GM23338 (cell line): ENCODE data around the gene CDC26. TPM values are rescaled to one million over a fixed set of nuclear protein-coding genes. Genes with fewer than 3 reads are reported as not detected.

Source experiments
- ATAC-seq: fragments of 200-7000 bp; cut with Tn5 transposase; 3 replicates; pipeline ENCODE4 v1.9.1; 2020
- DNase-seq: peaks from one replicate; pipeline ENCODE4 v3.0.0-alpha.2; 2015; ENCODE audit warnings: low spot score
- H2AFZ ChIP-seq: fragments of 200-600 bp; sonication (generic); 2 replicates; pipeline ENCODE4 v1.8.0; 2016; ENCODE audit warnings: antibody characterized with exemption, mild to moderate bottlenecking, moderate library complexity
- H3F3A ChIP-seq: fragments of 200-600 bp; sonication (generic); replicated peaks from 2 replicates; pipeline ENCODE4 v1.8.0; 2017; ENCODE audit warnings: antibody characterized with exemption, mixed run types, low read depth
- H3K27ac ChIP-seq: fragments of 200-600 bp; sonication (generic); 2 replicates; pipeline ENCODE4 v1.6.1; 2016; ENCODE audit warnings: low read depth
- H3K27me3 ChIP-seq: fragments of 200-600 bp; sonication (generic); 2 replicates; pipeline ENCODE4 v1.8.0; 2016; ENCODE audit warnings: mild to moderate bottlenecking, mixed run types, moderate library complexity; ENCODE audit not compliant: insufficient read depth
- H3K36me3 ChIP-seq: fragments of 200-600 bp; sonication (generic); 2 replicates; pipeline ENCODE4 v1.8.0; 2016; ENCODE audit warnings: mild to moderate bottlenecking; ENCODE audit not compliant: insufficient read depth
- H3K4me1 ChIP-seq: fragments of 200-600 bp; sonication (generic); 2 replicates; pipeline ENCODE4 v1.8.0; 2016; ENCODE audit warnings: mild to moderate bottlenecking, moderate library complexity; ENCODE audit not compliant: insufficient read depth
- H3K4me2 ChIP-seq: fragments of 200-600 bp; sonication (generic); 2 replicates; pipeline ENCODE4 v1.7.1; 2017; ENCODE audit warnings: mixed run types
- H3K4me3 ChIP-seq: fragments of 200-600 bp; sonication (generic); 2 replicates; pipeline ENCODE4 v1.6.1; 2016; ENCODE audit warnings: mixed run types
- H3K79me2 ChIP-seq: fragments of 200-600 bp; sonication (generic); replicated peaks from 2 replicates; pipeline ENCODE4 v1.8.0; 2017; ENCODE audit warnings: mild to moderate bottlenecking; ENCODE audit not compliant: insufficient read depth
- H3K9me2 ChIP-seq: fragments of 200-600 bp; sonication (generic); 2 replicates; pipeline ENCODE4 v1.8.0; 2017; ENCODE audit not compliant: insufficient read depth
- H4K20me1 ChIP-seq: fragments of 200-600 bp; sonication (generic); replicated peaks from 2 replicates; pipeline ENCODE4 v1.8.0; 2017; ENCODE audit warnings: mild to moderate bottlenecking; ENCODE audit not compliant: insufficient read depth
- H3K27ac Mint-ChIP-seq: 2 replicates; pipeline ENCODE4 v1.8.0; 2020; ENCODE audit warnings: inconsistent platforms, mild to moderate bottlenecking, moderate library complexity, mixed read lengths
- H3K27me3 Mint-ChIP-seq: 3 replicates; pipeline ENCODE4 v1.8.0; 2022; ENCODE audit warnings: low read depth, mild to moderate bottlenecking, moderate library complexity, mixed read lengths, inconsistent platforms; ENCODE audit not compliant: insufficient read depth, poor library complexity
- H3K36me3 Mint-ChIP-seq: 3 replicates; pipeline ENCODE4 v1.8.0; 2021; ENCODE audit warnings: low read depth, mild to moderate bottlenecking, inconsistent platforms, moderate library complexity, mixed read lengths
- H3K4me1 Mint-ChIP-seq: 3 replicates; pipeline ENCODE4 v1.8.0; 2020; ENCODE audit warnings: mild to moderate bottlenecking, inconsistent platforms, mixed read lengths
- H3K4me3 Mint-ChIP-seq: 3 replicates; pipeline ENCODE4 v1.8.0; 2021; ENCODE audit warnings: moderate library complexity, mild to moderate bottlenecking, inconsistent platforms, mixed read lengths
- H3K9me3 Mint-ChIP-seq: 3 replicates; pipeline ENCODE4 v1.8.0; 2020; ENCODE audit warnings: moderate library complexity, mild to moderate bottlenecking, inconsistent platforms, mixed read lengths
- CREB1 ChIP-seq: fragments of 250-450 bp; sonication (Bioruptor Pico); IDR thresholded peaks from 2 replicates; pipeline ENCODE4 v1.5.0; 2020; ENCODE audit warnings: low read depth, mild to moderate bottlenecking, moderate library complexity
- EZH2phosphoT487 ChIP-seq: fragments of 200-600 bp; sonication (generic); IDR thresholded peaks from one replicate; pipeline ENCODE4 v1.8.1; 2018; ENCODE audit warnings: antibody characterized with exemption; ENCODE audit not compliant: unreplicated experiment
- ZNF331 ChIP-seq: fragments of 250-450 bp; sonication (Bioruptor Pico); IDR thresholded peaks from 2 replicates; pipeline ENCODE4 v1.5.0; 2020; ENCODE audit warnings: low read depth, mild to moderate bottlenecking, moderate library complexity
- polyA plus RNA-seq: library from polyadenylated mRNA; unstranded; fragments of >200 nt; fragmentation: Nextera tagmentation; extraction: Ambion mirVana; gene quantifications from 2 replicates; pipeline ENCODE4 v1.2.1, GENCODE V29; 2016
- total RNA-seq: library from RNA; depleted of rRNA; stranded (reverse); fragments of >200 nt; shearing (Covaris generic); gene quantifications from 2 replicates; pipeline ENCODE4 v1.2.3, GENCODE V29; 2014
- TF ChIP-seq, protein P1 (sequence below): fragments of 250-450 bp; sonication (Bioruptor Pico); IDR thresholded peaks from 2 replicates; pipeline ENCODE4 v1.5.0; 2020; ENCODE audit warnings: mild to moderate bottlenecking, moderate library complexity

Gene CDC26
- total and polyA plus RNA-seq, 2 experiments from 2014 or later: 34.9 to 112 TPM

DNA sequence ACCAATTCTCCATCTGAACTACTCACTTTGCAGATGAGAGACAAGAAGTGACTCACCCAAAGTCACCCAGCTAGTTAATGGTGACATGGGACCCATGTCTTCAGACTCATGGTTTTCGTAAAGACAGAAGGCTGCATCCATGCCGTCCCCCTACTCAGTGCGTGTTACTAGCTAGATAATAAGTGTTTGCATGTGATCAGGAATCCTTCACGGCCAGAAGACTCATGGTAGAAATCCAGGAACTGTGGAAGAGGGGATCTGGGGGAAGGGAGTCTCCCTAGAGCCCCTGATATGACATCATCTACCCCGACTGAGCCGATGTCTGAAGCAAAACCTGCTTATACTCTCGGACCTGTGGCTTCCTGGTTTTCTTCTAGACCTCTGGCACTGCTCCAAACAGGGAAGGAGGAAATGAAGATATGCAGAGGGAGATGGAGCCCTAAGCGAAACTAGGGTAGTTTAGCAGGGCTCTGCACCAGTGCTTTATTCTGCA is 24.5 kb upstream of the CDC26 start:
- Mint-ChIP-seq H3K9me3 (no peaks in the 10 kb centered on the region), H3K36me3 (no peaks in the 10 kb centered on the region; the same call in 2 of the 3 replicates), H3K27me3 (peaks cover 7% of the 10 kb centered on the region), H3K4me3 (no peak overlapping the region), H3K27ac (no peak overlapping the region), H3K4me1 (peaks cover 7% of the 10 kb centered on the region; the same call in 2 of the 3 replicates)
- Histone ChIP-seq H3K4me1 (no peaks in the 10 kb centered on the region), H3K36me3 (no peaks in the 10 kb centered on the region), H3K4me3 (no peak overlapping the region), H3K27me3 (no peaks in the 10 kb centered on the region), H3K4me2 (no peak overlapping the region), H3K9me2 (no peaks in the 10 kb centered on the region), H2AFZ (no peak overlapping the region), H3F3A (no peaks in the 10 kb centered on the region), H3K79me2 (no peaks in the 10 kb centered on the region), H3K27ac (no peak overlapping the region), H4K20me1 (no peaks in the 10 kb centered on the region)
- TF ChIP-seq EZH2phosphoT487 (no peak), CREB1 (CRISPR knock-in tag) (no peak), ZNF331 (CRISPR knock-in tag) (no peak)
- TF ChIP-seq, protein P1, sequence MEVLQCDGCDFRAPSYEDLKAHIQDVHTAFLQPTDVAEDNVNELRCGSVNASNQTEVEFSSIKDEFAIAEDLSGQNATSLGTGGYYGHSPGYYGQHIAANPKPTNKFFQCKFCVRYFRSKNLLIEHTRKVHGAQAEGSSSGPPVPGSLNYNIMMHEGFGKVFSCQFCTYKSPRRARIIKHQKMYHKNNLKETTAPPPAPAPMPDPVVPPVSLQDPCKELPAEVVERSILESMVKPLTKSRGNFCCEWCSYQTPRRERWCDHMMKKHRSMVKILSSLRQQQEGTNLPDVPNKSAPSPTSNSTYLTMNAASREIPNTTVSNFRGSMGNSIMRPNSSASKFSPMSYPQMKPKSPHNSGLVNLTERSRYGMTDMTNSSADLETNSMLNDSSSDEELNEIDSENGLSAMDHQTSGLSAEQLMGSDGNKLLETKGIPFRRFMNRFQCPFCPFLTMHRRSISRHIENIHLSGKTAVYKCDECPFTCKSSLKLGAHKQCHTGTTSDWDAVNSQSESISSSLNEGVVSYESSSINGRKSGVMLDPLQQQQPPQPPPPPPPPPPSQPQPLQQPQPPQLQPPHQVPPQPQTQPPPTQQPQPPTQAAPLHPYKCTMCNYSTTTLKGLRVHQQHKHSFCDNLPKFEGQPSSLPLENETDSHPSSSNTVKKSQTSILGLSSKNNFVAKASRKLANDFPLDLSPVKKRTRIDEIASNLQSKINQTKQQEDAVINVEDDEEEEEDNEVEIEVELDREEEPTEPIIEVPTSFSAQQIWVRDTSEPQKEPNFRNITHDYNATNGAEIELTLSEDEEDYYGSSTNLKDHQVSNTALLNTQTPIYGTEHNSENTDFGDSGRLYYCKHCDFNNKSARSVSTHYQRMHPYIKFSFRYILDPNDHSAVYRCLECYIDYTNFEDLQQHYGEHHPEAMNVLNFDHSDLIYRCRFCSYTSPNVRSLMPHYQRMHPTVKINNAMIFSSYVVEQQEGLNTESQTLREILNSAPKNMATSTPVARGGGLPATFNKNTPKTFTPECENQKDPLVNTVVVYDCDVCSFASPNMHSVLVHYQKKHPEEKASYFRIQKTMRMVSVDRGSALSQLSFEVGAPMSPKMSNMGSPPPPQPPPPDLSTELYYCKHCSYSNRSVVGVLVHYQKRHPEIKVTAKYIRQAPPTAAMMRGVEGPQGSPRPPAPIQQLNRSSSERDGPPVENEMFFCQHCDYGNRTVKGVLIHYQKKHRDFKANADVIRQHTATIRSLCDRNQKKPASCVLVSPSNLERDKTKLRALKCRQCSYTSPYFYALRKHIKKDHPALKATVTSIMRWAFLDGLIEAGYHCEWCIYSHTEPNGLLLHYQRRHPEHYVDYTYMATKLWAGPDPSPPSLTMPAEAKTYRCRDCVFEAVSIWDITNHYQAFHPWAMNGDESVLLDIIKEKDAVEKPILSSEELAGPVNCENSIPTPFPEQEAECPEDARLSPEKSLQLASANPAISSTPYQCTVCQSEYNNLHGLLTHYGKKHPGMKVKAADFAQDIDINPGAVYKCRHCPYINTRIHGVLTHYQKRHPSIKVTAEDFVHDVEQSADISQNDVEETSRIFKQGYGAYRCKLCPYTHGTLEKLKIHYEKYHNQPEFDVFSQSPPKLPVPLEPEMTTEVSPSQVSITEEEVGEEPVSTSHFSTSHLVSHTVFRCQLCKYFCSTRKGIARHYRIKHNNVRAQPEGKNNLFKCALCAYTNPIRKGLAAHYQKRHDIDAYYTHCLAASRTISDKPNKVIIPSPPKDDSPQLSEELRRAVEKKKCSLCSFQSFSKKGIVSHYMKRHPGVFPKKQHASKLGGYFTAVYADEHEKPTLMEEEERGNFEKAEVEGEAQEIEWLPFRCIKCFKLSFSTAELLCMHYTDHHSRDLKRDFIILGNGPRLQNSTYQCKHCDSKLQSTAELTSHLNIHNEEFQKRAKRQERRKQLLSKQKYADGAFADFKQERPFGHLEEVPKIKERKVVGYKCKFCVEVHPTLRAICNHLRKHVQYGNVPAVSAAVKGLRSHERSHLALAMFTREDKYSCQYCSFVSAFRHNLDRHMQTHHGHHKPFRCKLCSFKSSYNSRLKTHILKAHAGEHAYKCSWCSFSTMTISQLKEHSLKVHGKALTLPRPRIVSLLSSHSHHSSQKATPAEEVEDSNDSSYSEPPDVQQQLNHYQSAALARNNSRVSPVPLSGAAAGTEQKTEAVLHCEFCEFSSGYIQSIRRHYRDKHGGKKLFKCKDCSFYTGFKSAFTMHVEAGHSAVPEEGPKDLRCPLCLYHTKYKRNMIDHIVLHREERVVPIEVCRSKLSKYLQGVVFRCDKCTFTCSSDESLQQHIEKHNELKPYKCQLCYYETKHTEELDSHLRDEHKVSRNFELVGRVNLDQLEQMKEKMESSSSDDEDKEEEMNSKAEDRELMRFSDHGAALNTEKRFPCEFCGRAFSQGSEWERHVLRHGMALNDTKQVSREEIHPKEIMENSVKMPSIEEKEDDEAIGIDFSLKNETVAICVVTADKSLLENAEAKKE (CRISPR knock-in tag): no peak
- DNase-seq (no peak), ATAC-seq (no peak)
